A673 (cell line): ENCODE data around the gene TAX1BP3. TPM values are rescaled to one million over a fixed set of nuclear protein-coding genes. Genes with fewer than 3 reads are reported as not detected.
A peak's percentile ranks its signal among the peaks of the same experiment; 100 is the strongest.

Experiments
- BruUV-seq: library from RNA; stranded (reverse); fragments of 400-500 nt; replicated peaks from 2 replicates; lab custom pipeline; 2021; lab: Mats Ljungman, UMichigan
- CTCF ChIA-PET: fragments of 300-600 bp; sonication (Branson Sonifier 250); formaldehyde crosslinking; loops from one replicate; lab custom pipeline; 2022; ENCODE audit warnings: antibody characterized with exemption; lab: Charles Lee
- POLR2A ChIA-PET: fragments of 300-600 bp; sonication (Branson Sonifier 250); formaldehyde crosslinking; loops from one replicate; lab custom pipeline; 2022; ENCODE audit warnings: antibody characterized with exemption; ENCODE audit not compliant: low non-redundant PET; lab: Charles Lee
- DNase-seq: peaks from one replicate; pipeline ENCODE4 v3.0.0-alpha.2; 2015; ENCODE audit warnings: low spot score
- H3K27ac ChIP-seq: fragments of 200-600 bp; sonication (generic); 2 replicates; pipeline ENCODE4 v1.5.1; 2016; ENCODE audit warnings: mixed run types, low read depth, mild to moderate bottlenecking, mixed read lengths, antibody characterized with exemption, low read length; ENCODE audit not compliant: poor library complexity, severe bottlenecking
- H3K27me3 ChIP-seq: fragments of 200-600 bp; sonication (generic); replicated peaks from 2 replicates; pipeline ENCODE4 v1.6.1; 2017; ENCODE audit warnings: mixed run types, low read depth, mild to moderate bottlenecking, mixed read lengths, antibody characterized with exemption, low read length; ENCODE audit not compliant: insufficient read depth, poor library complexity
- H3K36me3 ChIP-seq: fragments of 200-600 bp; sonication (generic); 2 replicates; pipeline ENCODE4 v1.6.1; 2016; ENCODE audit warnings: mixed run types, mild to moderate bottlenecking, mixed read lengths, antibody characterized with exemption, low read length; ENCODE audit not compliant: insufficient read depth, poor library complexity, severe bottlenecking
- H3K4me1 ChIP-seq: fragments of 200-600 bp; sonication (generic); 2 replicates; pipeline ENCODE4 v1.6.1; 2017; ENCODE audit warnings: mixed run types, mild to moderate bottlenecking, mixed read lengths, antibody characterized with exemption, low read length; ENCODE audit not compliant: insufficient read depth, poor library complexity, severe bottlenecking
- H3K4me3 ChIP-seq: fragments of 200-600 bp; sonication (generic); 2 replicates; pipeline ENCODE4 v1.5.1; 2016; ENCODE audit warnings: low read depth, mixed run types, mild to moderate bottlenecking, mixed read lengths, low read length; ENCODE audit not compliant: poor library complexity, severe bottlenecking
- H3K9me3 ChIP-seq: fragments of 200-600 bp; sonication (generic); 2 replicates; pipeline ENCODE4 v1.6.1; 2016; ENCODE audit warnings: mixed run types, low read depth, mild to moderate bottlenecking, mixed read lengths, antibody characterized with exemption, low read length; ENCODE audit not compliant: poor library complexity, severe bottlenecking
- CTCF ChIP-seq: fragments of 300-800, 200-600 bp; sonication (generic); conservative IDR thresholded peaks from 2 replicates; pipeline ENCODE4 v1.5.1; 2017; ENCODE audit warnings: low read depth, mild to moderate bottlenecking, antibody characterized with exemption, low read length, moderate library complexity, mixed read lengths
- EZH2 ChIP-seq: fragments of 200-600 bp; sonication (generic); IDR thresholded peaks from 2 replicates; pipeline ENCODE4 v1.6.1; 2017; ENCODE audit warnings: borderline replicate concordance, low read depth, mild to moderate bottlenecking, mixed read lengths, antibody characterized with exemption, low read length; ENCODE audit not compliant: poor library complexity, severe bottlenecking
- intact Hi-C: fragments of 100-400 bp; cut with micrococcal nuclease; formaldehyde crosslinking; loops from one replicate; pipeline ENCODE4 v1.10.0; 2022; ENCODE audit not compliant: unreplicated experiment
- total RNA-seq: library from RNA; stranded (reverse); gene quantifications from 2 replicates; pipeline ENCODE4 v1.2.3, GENCODE V29; 2021

The TAX1BP3 gene
- total RNA-seq, 1 experiment from 2014 or later, result 92.5 TPM

GRCh38 chr17:3665834-3666233 lies 2.5 kb downstream of the TAX1BP3 start:
- no peak for DNase-seq
- Histone ChIP-seq H3K4me1 (peaks cover 7% of the 10 kb centered on the region), H3K36me3 (peaks cover 16% of the 10 kb centered on the region), H3K27ac (no peak overlapping the region), H3K27me3 (no peaks in the 10 kb centered on the region), H3K9me3 (no peaks in the 10 kb centered on the region), H3K4me3 (no peak overlapping the region)
- no TSS peak for BruUV-seq
- CTCF ChIA-PET, result no interaction called here
- intact Hi-C loops, result no loop called here
- POLR2A ChIA-PET, result no interaction called here
- no peak for TF ChIP-seq EZH2
- TF ChIP-seq CTCF, result no peak

GRCh38 chr17:3663102-3664011 lies 5.0 kb downstream of the TAX1BP3 start:
- no peak for TF ChIP-seq EZH2
- no peak for TF ChIP-seq CTCF
- CTCF ChIA-PET, result no interaction called here

GRCh38 chr17:3660311-3660891 lies 8.0 kb downstream of the TAX1BP3 start:
- peaks cover 13% of the 10 kb centered on the region for H3K36me3 ChIP-seq
- H3K9me3 ChIP-seq, result no peaks in the 10 kb centered on the region
- ChIA-PET CTCF (no interaction called here), POLR2A (no interaction called here)
- intact Hi-C loops, result no loop called here
- no peaks in the 10 kb centered on the region for H3K4me1 ChIP-seq
- DNase-seq, result no peak
- TF ChIP-seq EZH2, result no peak
- TF ChIP-seq CTCF, result no peak
- no peaks in the 10 kb centered on the region for H3K27me3 ChIP-seq
- no peak overlapping the region for H3K4me3 ChIP-seq
- H3K27ac ChIP-seq, result peak overlapping the region; percentile 52
- BruUV-seq, result no TSS peak

More at GRCh38 chr17:3663102-3664011, 5.0 kb downstream of the TAX1BP3 start:
- POLR2A ChIA-PET, result no interaction called here
- Histone ChIP-seq H3K4me3 (no peak overlapping the region), H3K27ac (no peak overlapping the region), H3K36me3 (peaks cover 13% of the 10 kb centered on the region), H3K4me1 (no peaks in the 10 kb centered on the region), H3K27me3 (no peaks in the 10 kb centered on the region), H3K9me3 (no peaks in the 10 kb centered on the region)
- no peak for DNase-seq
- no TSS peak for BruUV-seq
- intact Hi-C loops, result no loop called here
